ENCODE measurements around the gene HOXC11.
A peak's percentile ranks its signal among the peaks of the same experiment; 100 is the strongest.

Gene HOXC11

GRCh38 chr12:53937099-53937498 is 35.8 kb upstream of the HOXC11 start:
- H3K4me1 ChIP-seq (ENCODE audit: control insufficient read depth, insufficient read depth, low read length) = no peaks in the 10 kb centered on the region
- no peak overlapping the region for H3K9ac ChIP-seq (ENCODE audit: low read depth, low read length)
- H3K27ac ChIP-seq (ENCODE audit: low read depth, low read length) = no peak overlapping the region
- peaks cover 99% of the 10 kb centered on the region for H3K27me3 ChIP-seq (ENCODE audit: control insufficient read depth, insufficient read depth, low read length)
- no peaks in the 10 kb centered on the region for H3K9me3 ChIP-seq (ENCODE audit: control insufficient read depth, insufficient read depth, low read length)
- H3K36me3 ChIP-seq (ENCODE audit: control insufficient read depth, insufficient read depth, low read length) = no peaks in the 10 kb centered on the region
- no peak overlapping the region for H3K4me3 ChIP-seq (ENCODE audit: low read depth, low read length)

DNA sequence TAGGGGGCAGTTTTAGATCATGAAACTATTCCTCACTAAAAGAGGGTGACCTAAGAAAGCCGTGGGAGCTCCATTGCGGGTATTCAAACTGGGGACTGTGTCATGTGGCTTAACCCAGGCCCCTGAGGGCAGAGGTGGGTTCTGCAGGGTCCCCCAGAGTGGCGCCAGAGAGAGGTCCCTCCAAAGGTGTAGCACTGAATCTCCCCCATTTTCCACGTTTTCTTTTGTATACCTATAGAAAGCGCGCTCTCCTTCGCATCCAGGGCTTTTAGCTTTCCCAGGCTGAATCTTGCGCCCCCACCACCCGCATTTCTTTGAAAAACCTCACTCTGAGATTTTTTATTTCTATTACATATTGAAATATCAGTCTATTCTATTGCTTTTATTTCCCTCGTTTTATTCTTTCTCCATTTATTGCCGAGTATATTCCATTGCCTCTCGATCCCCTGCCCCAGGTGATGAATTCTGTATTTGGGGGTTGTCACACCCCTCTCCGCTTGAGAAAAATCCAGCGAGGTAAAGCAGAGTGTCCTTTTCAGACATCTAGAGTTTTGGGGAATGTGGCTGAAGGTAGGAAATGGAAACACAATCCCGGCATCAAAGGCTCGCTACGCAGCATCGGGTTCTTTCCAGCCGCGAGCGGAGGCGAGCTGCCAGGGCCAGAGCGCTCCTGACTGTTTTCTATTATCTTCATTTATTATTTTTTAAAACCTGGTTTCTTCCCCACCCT is 35.2 kb upstream of the HOXC11 start:
- no peak overlapping the region for H3K27ac ChIP-seq (ENCODE audit: low read depth, low read length)
- no peaks in the 10 kb centered on the region for H3K36me3 ChIP-seq (ENCODE audit: control insufficient read depth, insufficient read depth, low read length)
- H3K4me3 ChIP-seq (ENCODE audit: low read depth, low read length) = no peak overlapping the region
- no peaks in the 10 kb centered on the region for H3K9me3 ChIP-seq (ENCODE audit: control insufficient read depth, insufficient read depth, low read length)
- H3K9ac ChIP-seq (ENCODE audit: low read depth, low read length) = no peak overlapping the region
- H3K27me3 ChIP-seq (ENCODE audit: control insufficient read depth, insufficient read depth, low read length) = peaks cover 99% of the 10 kb centered on the region
- no peaks in the 10 kb centered on the region for H3K4me1 ChIP-seq (ENCODE audit: control insufficient read depth, insufficient read depth, low read length)

DNA sequence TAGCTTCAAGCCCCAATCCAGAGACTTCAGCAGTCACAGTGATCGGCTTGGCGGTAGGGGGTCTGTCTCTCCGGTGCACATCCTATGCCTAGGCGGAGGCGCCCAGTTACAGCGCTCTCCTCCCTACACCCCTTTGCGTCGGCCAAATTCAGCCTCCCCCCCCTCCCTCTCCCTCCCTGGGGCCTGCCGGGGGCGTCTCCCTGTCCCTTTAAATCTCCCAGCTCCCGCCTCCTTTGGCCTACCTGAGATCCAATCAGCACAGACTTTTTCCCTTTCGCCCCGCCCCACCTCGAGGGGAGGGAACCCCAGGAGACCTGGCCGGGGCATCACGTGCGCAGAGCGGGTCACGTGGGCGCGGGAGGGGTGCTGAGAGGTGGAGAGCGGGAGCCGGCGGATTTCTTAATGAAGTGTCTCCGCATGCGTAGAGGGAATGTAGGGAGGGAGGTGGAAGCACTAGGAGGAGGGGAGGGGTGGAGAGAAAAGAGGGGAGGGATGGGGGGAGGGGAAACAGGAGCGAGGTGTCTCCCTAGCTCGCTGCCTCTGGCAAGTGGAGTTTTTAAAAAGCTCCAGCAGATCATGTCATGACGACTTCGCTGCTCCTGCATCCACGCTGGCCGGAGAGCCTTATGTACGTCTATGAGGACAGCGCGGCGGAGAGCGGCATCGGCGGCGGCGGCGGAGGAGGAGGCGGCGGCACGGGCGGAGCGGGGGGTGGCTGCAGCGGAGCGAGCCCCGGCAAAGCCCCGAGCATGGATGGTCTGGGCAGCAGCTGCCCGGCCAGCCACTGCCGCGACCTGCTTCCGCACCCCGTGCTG is 34.4 kb upstream of the HOXC11 start, which contains the start of gene HOXC13:
HOXC13 (plus strand) TSS at position 506 of the 815 bp plus-strand sequence; CDS start at position 582, 76 bp downstream.
- Histone ChIP-seq H3K36me3 (ENCODE audit: control insufficient read depth, insufficient read depth, low read length) (no peaks in the 10 kb centered on the region), H3K9ac (ENCODE audit: low read depth, low read length) (no peak within 1 kb of the TSS), H3K4me3 (ENCODE audit: low read depth, low read length) (peak within 1 kb of the TSS; percentile 3; the same call in 1 of the 2 replicates), H3K27ac (ENCODE audit: low read depth, low read length) (no peak within 1 kb of the TSS), H3K4me1 (ENCODE audit: control insufficient read depth, insufficient read depth, low read length) (no peaks in the 10 kb centered on the region), H3K27me3 (ENCODE audit: control insufficient read depth, insufficient read depth, low read length) (peaks cover 99% of the 10 kb centered on the region), H3K9me3 (ENCODE audit: control insufficient read depth, insufficient read depth, low read length) (no peaks in the 10 kb centered on the region)

- Histone ChIP-seq H3K27ac (ENCODE audit: low read depth, low read length) (no peak overlapping the region), H3K9ac (ENCODE audit: low read depth, low read length) (no peak overlapping the region)
Measured at GRCh38 chr12:53939141-53940108, 33.5 kb upstream of the HOXC11 start.

GRCh38 chr12:53940443-53941014 is 32.4 kb upstream of the HOXC11 start:
- Histone ChIP-seq H3K27ac (ENCODE audit: low read depth, low read length) (no peak overlapping the region), H3K4me3 (ENCODE audit: low read depth, low read length) (no peak overlapping the region), H3K9me3 (ENCODE audit: control insufficient read depth, insufficient read depth, low read length) (no peaks in the 10 kb centered on the region), H3K36me3 (ENCODE audit: control insufficient read depth, insufficient read depth, low read length) (no peaks in the 10 kb centered on the region), H3K27me3 (ENCODE audit: control insufficient read depth, insufficient read depth, low read length) (peaks cover 99% of the 10 kb centered on the region), H3K4me1 (ENCODE audit: control insufficient read depth, insufficient read depth, low read length) (no peaks in the 10 kb centered on the region), H3K9ac (ENCODE audit: low read depth, low read length) (no peak overlapping the region)

More at GRCh38 chr12:53939141-53940108, 33.5 kb upstream of the HOXC11 start:
- Histone ChIP-seq H3K4me1 (ENCODE audit: control insufficient read depth, insufficient read depth, low read length) (no peaks in the 10 kb centered on the region), H3K27me3 (ENCODE audit: control insufficient read depth, insufficient read depth, low read length) (peaks cover 99% of the 10 kb centered on the region), H3K9me3 (ENCODE audit: control insufficient read depth, insufficient read depth, low read length) (no peaks in the 10 kb centered on the region), H3K36me3 (ENCODE audit: control insufficient read depth, insufficient read depth, low read length) (no peaks in the 10 kb centered on the region), H3K4me3 (ENCODE audit: low read depth, low read length) (peak overlapping the region; percentile 3; the same call in 1 of the 2 replicates)

GRCh38 chr12:53941187-53941586 is 31.7 kb upstream of the HOXC11 start:
- Histone ChIP-seq H3K4me3 (ENCODE audit: low read depth, low read length) (no peak overlapping the region), H3K27me3 (ENCODE audit: control insufficient read depth, insufficient read depth, low read length) (peaks cover 99% of the 10 kb centered on the region), H3K36me3 (ENCODE audit: control insufficient read depth, insufficient read depth, low read length) (no peaks in the 10 kb centered on the region), H3K9me3 (ENCODE audit: control insufficient read depth, insufficient read depth, low read length) (no peaks in the 10 kb centered on the region), H3K4me1 (ENCODE audit: control insufficient read depth, insufficient read depth, low read length) (no peaks in the 10 kb centered on the region), H3K9ac (ENCODE audit: low read depth, low read length) (no peak overlapping the region), H3K27ac (ENCODE audit: low read depth, low read length) (no peak overlapping the region)

DNA sequence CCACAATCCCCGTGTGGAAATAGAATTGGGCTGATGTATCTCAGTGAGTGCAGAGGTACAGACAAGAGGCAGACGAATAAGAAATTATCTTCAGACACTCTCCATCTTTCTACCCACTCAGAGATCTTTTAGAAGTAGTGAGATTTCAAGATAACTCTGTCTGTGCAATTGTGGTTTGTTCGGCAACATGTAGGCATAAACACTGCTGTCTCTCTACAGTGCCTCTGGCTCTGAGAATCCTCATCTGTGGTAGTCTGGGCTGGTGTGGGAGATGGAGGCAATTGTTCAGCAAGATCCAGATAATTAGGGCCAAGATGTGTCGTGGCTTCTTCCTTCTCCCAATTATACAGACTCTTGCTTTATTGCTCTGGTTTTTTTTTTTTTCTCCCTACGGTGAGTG is 31.2 kb upstream of the HOXC11 start:
- Histone ChIP-seq H3K4me3 (ENCODE audit: low read depth, low read length) (no peak overlapping the region), H3K27me3 (ENCODE audit: control insufficient read depth, insufficient read depth, low read length) (peaks cover 99% of the 10 kb centered on the region), H3K9me3 (ENCODE audit: control insufficient read depth, insufficient read depth, low read length) (no peaks in the 10 kb centered on the region)

GRCh38 chr12:53942467-53942997 is 30.4 kb upstream of the HOXC11 start:
- no peaks in the 10 kb centered on the region for H3K4me1 ChIP-seq (ENCODE audit: control insufficient read depth, insufficient read depth, low read length)
- H3K9me3 ChIP-seq (ENCODE audit: control insufficient read depth, insufficient read depth, low read length) = no peaks in the 10 kb centered on the region
- H3K36me3 ChIP-seq (ENCODE audit: control insufficient read depth, insufficient read depth, low read length) = no peaks in the 10 kb centered on the region
- no peak overlapping the region for H3K9ac ChIP-seq (ENCODE audit: low read depth, low read length)
- peaks cover 99% of the 10 kb centered on the region for H3K27me3 ChIP-seq (ENCODE audit: control insufficient read depth, insufficient read depth, low read length)
- H3K4me3 ChIP-seq (ENCODE audit: low read depth, low read length) = no peak overlapping the region
- H3K27ac ChIP-seq (ENCODE audit: low read depth, low read length) = no peak overlapping the region

More for the DNA sequence above, 31.2 kb upstream of the HOXC11 start:
- Histone ChIP-seq H3K4me1 (ENCODE audit: control insufficient read depth, insufficient read depth, low read length) (no peaks in the 10 kb centered on the region), H3K9ac (ENCODE audit: low read depth, low read length) (no peak overlapping the region), H3K27ac (ENCODE audit: low read depth, low read length) (no peak overlapping the region), H3K36me3 (ENCODE audit: control insufficient read depth, insufficient read depth, low read length) (no peaks in the 10 kb centered on the region)

GRCh38 chr12:53944209-53944608 is 28.7 kb upstream of the HOXC11 start:
- H3K36me3 ChIP-seq (ENCODE audit: control insufficient read depth, insufficient read depth, low read length) = no peaks in the 10 kb centered on the region
- no peak overlapping the region for H3K9ac ChIP-seq (ENCODE audit: low read depth, low read length)
- H3K4me3 ChIP-seq (ENCODE audit: low read depth, low read length) = no peak overlapping the region
- H3K9me3 ChIP-seq (ENCODE audit: control insufficient read depth, insufficient read depth, low read length) = no peaks in the 10 kb centered on the region
- no peaks in the 10 kb centered on the region for H3K4me1 ChIP-seq (ENCODE audit: control insufficient read depth, insufficient read depth, low read length)
- H3K27ac ChIP-seq (ENCODE audit: low read depth, low read length) = no peak overlapping the region
- peaks cover 100% of the 10 kb centered on the region for H3K27me3 ChIP-seq (ENCODE audit: control insufficient read depth, insufficient read depth, low read length)
